Stomach (tissue), 4 donors: ENCODE results near the gene KCNG4.

Source experiments
- EP300 ChIP-seq: sonication (generic); formaldehyde crosslinking; IDR thresholded peaks from one replicate; pipeline ENCODE4 v1.6.1; 2017; ENCODE audit warnings: antibody characterized with exemption
- POLR2A ChIP-seq, 4 donors: fragments of 450-650 bp; IDR thresholded peaks; one replicate each; pipeline ENCODE4 v1.6.1; 2016; ENCODE audit warnings: antibody characterized with exemption in 4 of 4, control low read depth in 2 of 4, mild to moderate bottlenecking in 1 of 4, moderate library complexity in 1 of 4
- TF ChIP-seq, protein P1 (sequence below), 7 experiments: fragments of 450-650 bp in 4 of 7; fragments of 200-600 bp in 3 of 7; sonication (generic) in 3 of 7; IDR thresholded peaks; one replicate each; pipeline ENCODE4 v1.5.1; 2016 to 2019; ENCODE audit warnings: antibody characterized with exemption in 7 of 7, control low read depth in 2 of 7, mild to moderate bottlenecking in 1 of 7

DNA sequence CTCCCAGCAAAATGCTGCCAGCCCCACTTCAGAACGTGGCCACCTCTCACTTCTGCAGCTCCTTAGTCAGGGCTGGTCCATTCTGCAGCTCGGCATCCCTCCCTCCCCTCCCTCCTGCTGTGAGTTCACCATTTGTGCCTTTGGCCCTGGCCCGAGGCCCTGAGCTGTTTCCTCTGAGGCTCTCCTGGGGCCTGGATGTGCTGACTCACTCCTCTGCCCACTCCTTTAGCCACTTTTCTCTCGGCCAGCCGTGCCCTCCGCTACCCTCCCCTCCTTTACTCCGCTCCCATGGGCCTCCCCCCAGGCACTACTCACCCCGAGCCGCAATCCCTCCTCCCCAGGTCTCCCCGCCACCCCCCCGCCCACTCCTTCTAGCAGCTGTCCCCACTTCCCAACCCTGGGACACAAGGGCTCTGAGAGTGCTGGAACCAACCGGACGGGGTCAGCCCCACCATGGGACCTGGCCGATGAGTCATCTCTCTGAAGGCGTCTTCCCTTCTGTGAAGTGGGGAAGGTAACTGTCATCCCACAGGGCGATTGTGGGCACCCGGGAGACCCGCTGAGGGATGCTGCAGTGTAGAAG lies 11.5 kb downstream of the KCNG4 start:
- TF ChIP-seq, protein P1, sequence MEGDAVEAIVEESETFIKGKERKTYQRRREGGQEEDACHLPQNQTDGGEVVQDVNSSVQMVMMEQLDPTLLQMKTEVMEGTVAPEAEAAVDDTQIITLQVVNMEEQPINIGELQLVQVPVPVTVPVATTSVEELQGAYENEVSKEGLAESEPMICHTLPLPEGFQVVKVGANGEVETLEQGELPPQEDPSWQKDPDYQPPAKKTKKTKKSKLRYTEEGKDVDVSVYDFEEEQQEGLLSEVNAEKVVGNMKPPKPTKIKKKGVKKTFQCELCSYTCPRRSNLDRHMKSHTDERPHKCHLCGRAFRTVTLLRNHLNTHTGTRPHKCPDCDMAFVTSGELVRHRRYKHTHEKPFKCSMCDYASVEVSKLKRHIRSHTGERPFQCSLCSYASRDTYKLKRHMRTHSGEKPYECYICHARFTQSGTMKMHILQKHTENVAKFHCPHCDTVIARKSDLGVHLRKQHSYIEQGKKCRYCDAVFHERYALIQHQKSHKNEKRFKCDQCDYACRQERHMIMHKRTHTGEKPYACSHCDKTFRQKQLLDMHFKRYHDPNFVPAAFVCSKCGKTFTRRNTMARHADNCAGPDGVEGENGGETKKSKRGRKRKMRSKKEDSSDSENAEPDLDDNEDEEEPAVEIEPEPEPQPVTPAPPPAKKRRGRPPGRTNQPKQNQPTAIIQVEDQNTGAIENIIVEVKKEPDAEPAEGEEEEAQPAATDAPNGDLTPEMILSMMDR (IDR thresholded peaks at IDR 0.05), result no peak
- TF ChIP-seq EP300, result no peak
- no peak for TF ChIP-seq POLR2A (IDR thresholded peaks at IDR 0.05)
